ENCODE data around the gene DBH.

DBH gene

DNA sequence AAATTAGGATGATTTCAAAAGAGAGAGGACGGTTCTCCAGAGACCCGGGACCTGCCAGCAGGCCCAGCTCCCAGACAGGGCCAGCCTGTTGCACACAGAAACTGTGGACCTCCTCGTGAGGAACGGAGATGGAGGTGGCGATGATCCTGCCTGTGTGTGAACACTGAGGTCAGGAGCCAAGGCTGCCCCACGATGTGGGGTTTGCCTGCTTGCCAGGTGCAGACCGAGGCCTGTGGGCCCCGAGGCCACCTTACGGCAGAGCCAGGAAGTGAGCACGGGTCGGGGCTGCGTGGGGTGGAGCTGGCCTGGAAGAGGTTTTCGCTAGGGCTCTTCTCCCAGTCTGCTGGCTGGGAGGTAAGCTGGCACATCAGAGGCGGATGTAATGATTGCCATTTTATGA lies 31.3 kb upstream of the DBH start:
- DNase-seq (ENCODE audit: low spot score), result no peak

DNA sequence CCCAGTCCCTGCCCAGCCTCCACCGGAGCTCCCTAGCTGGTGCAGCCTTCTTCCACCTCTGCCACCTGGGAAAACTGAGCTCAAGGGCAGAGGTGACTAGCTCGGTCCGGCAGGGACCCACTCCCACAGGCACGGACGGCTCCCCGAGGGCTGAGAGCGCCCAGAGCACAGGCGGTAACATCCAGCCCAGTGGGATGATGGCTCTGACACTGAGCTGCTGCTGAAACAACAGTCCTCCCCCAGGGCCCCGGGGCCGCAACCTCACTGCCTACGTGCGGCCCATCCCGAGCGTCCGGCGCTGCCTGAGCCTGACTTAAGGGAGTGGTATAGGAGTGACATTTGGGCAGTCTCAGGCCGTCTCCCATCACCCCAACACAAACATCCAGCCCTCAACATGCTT lies 30.7 kb upstream of the DBH start:
- no peak for DNase-seq (ENCODE audit: low spot score)

DNA sequence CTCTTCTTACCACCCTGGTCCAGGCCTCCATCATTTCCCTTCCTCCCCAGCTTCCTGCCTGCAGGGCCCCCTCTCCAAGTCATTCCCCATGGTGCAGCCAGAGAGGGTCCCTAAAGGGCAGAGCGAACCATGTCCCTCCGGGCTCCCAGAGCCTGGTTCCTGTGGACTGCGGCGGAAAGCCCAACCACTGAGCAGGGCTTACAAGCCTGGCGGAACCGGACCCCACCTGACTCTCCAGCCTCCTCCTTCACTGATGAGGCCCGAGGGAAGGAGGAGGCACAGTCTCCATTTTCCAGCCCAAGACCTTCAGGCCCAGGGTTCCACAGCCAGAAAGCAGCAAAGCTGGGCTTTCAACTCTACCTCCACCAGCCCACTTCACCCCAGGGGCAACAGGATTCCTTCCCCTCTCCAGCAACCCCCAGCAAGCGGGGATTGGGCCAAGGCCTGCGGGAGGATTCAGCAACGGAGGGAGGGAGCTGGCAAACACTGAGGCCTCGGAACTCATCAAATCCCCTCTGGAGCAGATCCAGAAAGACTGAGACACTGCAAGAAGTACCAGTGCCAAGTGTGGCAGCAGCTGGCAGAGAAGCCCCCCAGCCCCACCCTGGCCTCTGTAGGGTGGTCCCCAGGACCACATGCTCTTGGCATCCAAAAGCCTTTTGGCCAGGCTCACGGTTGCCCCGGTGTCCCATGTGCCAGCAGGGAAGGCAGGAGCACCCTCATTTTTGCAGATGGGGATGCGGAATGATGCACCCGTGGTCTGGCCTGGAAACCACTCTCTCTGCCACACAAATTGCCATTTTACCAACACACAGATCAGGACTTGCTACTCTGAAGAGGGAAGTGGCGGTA lies 30.1 kb upstream of the DBH start:
- DNase-seq (ENCODE audit: low spot score), result no peak

DNA sequence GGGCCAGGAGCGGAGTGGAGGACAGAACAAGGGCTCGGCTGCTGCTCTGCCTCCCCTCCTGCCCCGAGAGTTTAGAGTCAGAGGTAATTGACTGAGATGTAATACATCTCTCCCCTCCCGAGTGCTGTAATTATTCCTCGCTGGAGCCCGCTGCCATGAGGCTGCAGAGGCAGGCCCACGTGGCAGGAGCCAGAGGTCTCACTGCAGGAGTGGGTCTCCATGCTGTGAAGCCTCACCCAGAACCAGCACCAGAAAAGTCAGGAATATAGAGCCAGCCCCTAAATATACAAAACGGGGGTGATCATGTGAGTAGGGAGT lies 29.5 kb upstream of the DBH start:
- no peak for DNase-seq (ENCODE audit: low spot score)

DNA sequence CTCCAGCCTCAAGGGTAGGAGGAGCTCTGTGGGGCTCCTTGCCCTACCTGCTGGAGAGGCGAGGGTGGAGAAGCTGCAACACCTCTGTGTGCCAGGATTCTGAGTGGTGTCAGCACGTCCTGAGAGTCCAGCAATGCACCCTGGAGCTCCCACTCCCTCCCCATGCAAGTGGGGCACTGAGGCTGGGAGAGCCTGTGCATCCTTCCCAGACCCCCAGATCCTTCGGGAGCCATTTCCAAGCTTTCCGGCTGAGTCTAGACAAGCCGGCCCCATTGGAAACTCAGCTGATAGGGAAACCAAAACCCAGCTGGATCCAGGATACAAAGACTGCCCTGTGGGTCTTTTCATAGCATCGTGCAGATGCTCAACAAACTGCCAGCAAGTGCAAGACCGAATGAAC lies 28.8 kb upstream of the DBH start:
- DNase-seq (ENCODE audit: low spot score), result no peak

DNA sequence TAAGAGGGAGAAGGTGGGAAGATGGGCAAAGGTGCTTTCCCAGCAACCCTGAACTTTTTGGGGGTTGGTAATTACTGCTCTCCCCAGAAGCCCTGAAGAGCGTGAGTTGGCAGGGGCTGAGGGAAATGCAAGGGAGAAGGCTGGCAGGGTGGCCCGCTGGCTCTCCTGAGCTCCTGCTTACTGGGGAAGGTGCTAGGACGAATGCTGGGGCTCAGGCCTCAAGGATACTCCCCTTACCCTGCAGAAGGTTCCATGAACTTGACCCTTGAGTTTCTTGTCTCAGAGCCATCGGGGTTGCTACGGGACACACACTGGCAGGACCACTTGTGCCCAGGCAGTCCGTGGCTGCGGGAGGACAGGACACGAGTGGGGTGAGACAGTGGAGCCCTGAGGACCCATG lies 28.2 kb upstream of the DBH start:
- no peak for DNase-seq (ENCODE audit: low spot score)

DNA sequence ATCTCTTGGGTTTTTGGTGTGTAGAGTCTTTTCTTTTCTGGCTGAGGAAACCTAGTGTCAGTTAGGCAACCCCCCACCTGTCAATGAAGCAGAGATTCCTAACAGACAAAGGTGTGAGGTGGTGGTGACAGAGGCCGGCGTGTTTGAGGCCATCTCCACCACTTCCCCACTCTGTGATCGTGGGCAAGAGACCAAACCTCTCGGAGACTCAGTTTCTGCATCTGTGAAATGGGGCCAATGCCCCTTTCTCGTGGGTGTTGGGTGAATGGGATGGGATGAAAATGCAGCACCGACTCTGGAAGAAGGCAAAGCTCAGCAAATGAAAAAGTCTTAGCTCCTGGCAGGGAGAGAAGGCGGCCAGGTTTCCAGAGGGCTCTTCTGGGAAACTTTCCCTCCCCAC lies 27.8 kb upstream of the DBH start:
- no peak for DNase-seq (ENCODE audit: low spot score)

DNA sequence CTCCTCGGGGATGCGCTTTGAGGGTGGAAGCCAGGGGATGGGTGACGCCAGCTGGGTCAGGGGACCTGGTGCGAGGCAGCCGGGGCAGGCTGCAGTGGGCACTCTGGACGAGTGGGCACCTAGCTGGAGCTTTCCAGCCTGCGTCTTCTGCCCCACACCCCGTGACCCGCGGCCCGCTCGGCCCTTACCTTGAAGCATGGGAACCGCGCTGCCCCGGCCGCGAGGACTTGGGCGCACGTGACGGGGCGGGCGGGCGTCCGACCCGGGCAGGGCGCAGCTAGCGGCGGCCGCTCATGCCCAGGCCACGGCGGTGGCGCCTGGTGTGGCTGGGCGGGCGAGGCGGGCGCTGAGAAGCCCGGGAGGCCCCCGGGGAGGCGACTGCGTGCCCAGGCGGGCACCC lies 27.3 kb upstream of the DBH start:
- no peak for DNase-seq (ENCODE audit: low spot score)

DNA sequence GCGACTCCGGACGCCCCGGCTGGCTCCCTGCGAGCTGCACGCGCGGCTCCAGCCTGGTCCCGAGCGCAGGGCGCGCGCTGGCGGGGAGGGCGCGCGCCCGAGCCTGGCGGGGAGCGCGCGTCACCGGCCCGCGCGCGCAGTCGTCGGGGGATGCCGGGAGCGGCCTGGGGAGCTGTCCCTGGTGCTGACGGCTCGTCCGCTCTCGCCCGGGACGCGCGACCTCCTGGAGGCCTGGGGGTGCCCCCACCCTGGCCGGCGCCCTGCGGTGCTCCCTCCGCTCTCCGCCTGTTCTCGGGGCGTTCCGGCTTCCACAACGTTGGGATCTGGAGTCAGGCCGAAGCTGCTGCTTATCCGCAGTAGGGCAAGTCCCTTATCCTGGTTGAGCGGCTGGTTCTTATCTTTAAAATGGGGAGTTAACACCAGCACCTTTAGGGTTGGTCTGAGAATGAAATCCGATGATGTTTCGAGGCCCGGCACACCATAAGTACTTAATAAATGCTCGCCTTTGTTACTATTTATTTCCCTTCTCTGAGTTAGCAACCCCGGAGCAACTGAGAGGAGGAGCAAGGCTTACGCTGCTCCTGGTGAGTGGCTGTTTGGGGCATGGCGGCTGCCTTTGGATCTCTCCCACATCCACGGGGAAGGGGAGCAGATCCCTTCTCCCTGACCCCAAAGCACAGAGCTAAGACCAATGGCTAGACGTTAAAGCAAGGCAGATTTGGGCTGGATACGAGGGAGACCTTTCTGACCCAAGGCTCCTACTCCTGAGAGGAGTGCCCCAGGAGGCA lies 26.7 kb upstream of the DBH start, which contains the start of gene FAM163B:
Gene FAM163B (minus strand): TSS at position 79 of the 788 bp plus-strand sequence. CDS start 29,166 bp downstream, outside the sequence.
- DNase-seq (ENCODE audit: low spot score), result peak; percentile 30

DNA sequence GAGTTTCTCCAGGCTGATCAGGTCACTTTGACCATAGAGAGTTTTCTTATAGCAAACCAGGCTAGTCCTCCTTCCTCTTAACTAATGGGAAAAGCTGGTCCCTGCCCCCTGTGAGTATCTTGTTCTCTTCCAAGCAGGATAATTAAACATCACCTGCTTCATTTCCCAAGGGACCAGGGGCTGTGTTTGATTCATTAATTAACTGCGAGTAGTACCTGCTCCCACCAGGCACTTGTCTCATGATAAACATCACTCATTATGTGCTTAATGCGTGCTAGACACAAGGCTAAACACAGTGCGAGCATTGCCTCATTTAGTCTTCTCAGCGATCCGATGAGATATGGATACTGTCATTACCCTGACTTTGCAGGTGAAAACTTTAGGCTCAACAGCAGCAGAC lies 25.3 kb upstream of the DBH start:
- DNase-seq (ENCODE audit: low spot score), result no peak

DNA sequence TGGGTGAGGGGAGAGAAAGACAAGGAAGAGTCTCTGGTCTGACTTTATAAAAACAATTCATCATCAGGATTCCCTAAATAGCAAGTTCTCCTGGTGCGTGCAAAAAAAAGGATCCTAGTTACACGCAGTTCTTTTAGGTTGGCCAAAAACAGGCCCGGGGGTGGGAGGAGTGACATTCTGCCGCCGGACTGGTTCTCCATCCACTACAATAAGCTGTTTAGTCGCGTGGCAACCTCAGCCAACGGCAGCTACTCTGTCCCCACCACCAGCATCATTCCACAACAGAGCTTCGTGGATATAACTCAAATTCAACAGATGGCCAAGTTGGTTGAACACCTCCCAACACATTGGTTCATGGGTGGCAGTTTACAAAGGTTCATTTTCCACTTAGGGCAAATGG lies 24.1 kb upstream of the DBH start:
- no peak for DNase-seq (ENCODE audit: low spot score)

DNA sequence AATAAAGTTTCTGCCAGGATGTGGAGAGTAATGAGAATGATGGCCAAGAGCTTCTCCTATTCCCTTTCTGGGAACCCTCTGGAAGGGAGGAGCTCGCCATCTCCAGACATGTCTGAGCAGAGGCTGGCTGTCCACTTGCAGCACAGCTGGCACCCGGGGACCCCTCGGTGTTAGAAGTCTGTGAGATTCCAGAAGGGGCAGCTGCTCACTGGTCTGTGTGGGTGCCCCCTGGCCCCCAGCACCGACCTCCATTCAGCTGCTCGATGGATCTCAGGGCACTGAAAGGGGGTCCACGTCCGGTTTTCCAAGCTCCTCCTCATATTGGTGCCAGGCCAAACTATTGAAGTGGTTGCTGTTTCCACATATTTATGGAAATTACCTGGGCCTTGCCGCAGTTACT lies 23.3 kb upstream of the DBH start:
- DNase-seq (ENCODE audit: low spot score), result no peak

DNA sequence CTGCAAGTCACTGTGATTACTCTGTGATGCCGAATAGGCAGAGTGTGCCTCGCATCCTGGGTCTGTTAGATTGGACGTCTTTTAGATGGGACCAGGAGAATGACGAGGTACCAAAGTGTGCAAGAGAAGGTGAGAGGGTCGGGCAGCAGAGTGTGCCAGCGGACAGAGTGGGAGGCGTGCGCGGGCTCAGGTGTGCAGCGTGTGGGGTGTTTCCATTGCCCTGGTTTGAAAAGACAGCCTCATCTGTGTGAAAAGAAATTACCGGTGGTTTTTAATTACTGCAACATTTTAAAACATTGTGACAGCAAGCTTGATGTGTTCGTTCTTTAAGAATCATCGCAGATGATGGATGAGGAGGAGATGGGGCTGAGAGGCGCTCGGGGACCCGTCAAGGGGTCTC lies 22.7 kb upstream of the DBH start:
- DNase-seq (ENCODE audit: low spot score), result no peak

DNA sequence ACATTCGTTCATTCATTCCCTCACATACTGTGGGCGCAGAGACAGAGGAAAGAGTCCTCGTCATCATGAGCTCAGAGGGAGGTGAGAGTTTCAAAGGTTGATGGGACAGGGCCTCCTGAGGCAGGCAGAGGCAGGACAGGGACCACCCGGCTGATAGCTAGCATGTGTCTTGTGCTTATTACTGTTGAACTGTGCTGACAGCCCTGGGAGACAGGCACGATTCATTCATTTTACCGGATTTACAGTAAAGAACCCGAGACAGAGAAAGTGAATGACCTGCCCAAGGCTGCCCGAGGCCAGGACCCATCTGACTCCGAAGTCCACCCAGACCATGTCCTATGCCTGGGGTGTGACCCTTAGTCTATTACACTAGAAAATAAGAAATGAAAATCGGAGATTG lies 22.1 kb upstream of the DBH start:
- DNase-seq (ENCODE audit: low spot score), result no peak

DNA sequence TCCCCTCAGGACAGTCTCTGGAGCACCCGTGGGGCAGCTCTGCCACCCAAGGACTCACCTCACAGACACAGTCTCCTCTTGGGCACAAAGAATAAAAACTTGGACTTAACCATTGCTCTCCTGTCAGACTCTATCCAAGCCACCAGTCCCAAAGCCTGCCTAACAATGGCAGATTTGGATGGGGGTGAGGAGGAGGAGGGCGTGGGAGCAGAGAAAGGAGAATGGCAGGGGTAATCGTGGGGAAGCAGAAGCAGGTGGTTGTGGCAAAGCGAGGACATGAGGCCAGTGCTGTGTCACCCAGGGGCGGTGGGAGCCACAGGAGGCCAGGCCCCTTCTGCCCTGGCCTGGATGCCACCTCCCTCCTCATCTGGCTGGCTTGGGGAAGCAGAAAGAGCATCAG lies 21.5 kb upstream of the DBH start:
- DNase-seq (ENCODE audit: low spot score), result no peak

DNA sequence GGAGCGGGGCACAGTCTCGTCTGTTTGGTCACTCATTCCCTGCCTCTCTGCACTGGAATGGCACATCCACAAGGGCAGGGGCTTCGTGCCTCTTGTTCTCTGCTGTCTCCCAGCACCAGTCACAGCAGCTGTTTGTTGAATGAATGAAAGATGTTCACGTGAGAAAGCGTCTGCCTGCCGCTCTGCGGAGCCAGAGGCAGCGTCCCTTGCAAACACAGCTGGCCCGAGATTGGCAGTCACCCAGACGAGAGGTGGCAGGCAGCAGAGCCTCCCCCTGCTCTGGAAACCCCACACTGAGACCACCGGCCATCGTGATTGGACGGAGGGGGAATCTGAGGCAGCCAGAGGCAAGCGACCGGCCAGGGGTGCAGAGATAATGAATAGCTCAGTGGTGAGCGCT lies 21.0 kb upstream of the DBH start:
- no peak for DNase-seq (ENCODE audit: low spot score)

DNA sequence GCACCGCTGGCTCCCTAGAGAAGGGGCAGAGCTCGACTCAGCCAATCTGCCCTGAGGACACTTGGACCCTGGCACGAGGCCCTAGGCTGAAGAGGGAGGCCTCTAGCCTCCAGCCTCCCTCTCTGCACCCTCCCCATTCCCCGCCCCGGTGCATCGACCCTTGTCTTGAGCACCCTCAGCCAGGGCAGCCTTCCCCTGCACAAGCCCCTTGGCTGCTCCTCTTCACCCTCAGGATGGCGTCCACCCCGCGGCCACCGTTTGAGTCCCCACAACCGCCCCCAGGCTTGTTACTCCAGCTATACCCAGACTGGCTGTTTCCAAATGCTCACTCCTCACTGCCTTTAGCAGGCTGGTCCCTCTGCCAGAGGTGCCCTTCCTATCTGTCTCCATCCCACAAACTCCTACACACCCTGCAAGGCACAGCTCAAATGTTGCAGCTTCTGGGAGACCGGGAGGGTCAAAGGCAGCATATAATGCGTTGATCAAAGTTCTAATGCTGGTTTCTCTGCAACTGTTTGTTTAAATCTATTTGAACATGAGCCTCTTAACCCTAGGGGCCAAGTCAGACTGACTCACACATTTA lies 20.5 kb upstream of the DBH start:
- DNase-seq (ENCODE audit: low spot score), result no peak

DNA sequence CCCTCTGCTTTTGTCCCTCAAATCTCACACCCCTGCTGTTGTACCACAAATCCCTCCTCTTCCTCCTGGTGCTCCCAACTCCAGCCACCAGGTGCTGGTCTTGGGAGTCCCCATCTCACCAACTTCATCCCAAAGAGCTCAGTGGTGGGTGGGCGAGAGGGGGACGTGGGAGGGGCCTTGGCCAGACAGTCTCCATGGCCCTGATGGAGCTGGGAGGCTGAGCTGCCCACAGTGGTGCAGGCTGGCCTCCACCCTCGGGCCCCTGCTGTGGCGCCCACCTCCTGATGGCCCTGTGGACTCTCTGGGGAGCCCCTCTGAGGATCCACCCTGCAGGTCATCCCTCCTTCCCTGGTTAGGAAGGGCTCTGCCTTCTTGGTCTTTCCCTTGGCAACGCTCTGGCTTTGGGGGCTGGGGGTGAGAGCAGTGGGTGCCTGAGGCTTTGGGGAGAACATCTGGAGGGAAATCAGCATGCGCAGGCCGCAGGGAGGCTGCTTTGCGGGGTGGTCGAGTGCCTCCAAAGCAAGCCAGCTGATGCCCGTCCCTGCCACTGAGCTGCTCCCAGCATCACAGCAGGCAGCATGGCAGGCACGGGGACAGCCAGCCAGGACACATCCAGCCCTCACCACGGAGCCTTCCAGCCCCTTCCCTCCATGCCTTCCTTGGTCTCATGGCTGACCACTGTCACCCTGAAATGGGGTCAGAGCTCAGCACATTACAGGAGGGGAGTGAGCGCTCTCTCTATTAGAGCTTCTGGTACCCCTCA lies 19.3 kb upstream of the DBH start:
- no peak for DNase-seq (ENCODE audit: low spot score)

DNA sequence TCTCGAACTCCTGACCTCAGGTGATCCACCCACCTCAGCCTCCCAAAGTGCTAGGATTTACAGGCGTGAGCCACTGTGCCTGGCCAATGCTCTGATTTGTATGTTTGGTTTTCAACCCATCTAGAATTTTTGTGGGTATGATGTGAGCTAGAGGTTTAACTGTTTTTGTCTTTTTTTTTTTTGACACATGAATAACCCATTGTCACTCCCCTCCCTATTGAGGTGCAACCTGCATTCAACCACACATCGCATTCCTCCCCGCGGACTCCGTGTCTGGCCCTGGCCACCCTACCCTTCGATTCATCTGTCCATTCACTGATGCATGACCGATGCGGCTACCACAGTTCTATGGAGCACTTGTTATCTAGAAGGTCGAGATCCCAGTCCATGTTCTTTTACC lies 17.4 kb upstream of the DBH start:
- DNase-seq (ENCODE audit: low spot score), result no peak

DNA sequence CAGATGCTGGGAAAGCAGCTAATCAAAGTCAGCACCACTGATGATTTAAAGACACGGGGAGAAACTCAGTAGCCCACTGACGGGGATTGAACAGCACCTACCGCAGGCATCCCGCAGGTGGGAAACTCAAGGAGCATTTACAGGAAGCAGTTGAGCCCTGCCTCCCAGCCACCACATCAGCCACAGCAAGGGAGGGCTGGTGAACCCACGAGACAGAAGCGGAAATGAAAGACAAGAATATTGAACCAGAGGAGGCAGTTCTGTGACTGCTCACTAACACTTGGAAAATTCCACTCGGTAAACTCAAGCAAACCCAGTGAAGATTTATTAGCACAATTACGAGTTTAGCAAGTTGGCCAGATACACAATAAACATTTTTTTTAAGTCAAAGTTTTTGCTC lies 16.4 kb upstream of the DBH start:
- peak; percentile 17 for DNase-seq (ENCODE audit: low spot score)

DNA sequence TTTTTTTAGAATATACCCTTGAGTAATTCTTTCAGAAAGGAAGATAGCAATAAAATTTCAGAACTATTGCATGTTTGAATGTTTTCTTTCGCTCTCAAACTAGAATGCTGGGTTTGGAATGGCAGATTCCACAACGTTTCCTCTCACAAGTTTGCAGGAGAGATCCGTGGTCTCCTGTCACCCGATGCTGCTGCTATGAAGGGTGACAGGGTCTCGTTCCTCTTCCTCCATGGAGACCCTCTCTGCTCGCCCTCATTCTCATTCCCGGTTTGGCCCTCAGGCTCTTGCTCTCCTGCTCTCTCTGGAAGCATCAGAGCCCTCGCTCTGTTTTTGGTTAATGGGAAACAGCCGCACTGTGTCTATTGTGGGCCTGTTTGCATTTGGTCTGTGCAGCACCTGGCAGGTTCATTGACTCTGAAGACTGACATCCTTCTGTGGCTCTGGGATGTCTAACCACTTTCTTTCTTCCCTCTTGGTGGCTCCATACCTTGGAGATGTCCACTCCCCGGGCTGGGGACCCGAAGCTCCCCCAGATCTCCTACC lies 14.4 kb upstream of the DBH start:
- DNase-seq (ENCODE audit: low spot score), result no peak

DNA sequence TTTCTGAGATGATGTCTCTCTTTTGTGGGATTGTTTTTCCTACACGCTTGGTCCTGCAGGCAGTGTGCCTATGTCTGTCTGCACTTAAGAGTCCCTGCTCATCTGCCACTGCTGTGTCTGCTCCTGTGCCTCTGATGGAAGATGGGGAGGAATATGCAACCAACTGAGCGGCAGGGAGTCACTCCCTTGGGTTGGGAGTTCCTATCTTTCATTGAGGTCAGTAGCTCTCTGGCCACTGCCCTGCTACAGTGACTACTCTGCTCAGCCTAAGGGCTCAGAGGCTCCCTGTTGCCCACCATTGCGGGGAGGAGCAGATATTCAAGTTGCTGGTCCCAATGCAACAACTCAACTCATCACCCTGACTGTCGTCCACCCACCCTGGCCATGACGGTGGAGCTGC lies 13.6 kb upstream of the DBH start:
- DNase-seq (ENCODE audit: low spot score), result no peak

All from putamen (tissue), 1 donor.